KMS-11 (cell line): ENCODE results near the gene KCNK18.

ENCODE experiments used
- H2AFZ ChIP-seq: fragments of 200-600 bp; sonication (generic); 2 replicates; pipeline ENCODE4 v1.6.1; 2016; ENCODE audit warnings: antibody characterized with exemption, mixed run types, low read depth
- H3K27ac ChIP-seq: fragments of 200-600 bp; sonication (generic); 2 replicates; pipeline ENCODE4 v1.6.1; 2016; ENCODE audit warnings: mild to moderate bottlenecking, mixed run types
- H3K27me3 ChIP-seq: fragments of 200-600 bp; sonication (generic); 2 replicates; pipeline ENCODE4 v1.6.1; 2017; ENCODE audit warnings: mild to moderate bottlenecking, low read depth, mixed run types, moderate library complexity; ENCODE audit not compliant: insufficient read depth
- H3K36me3 ChIP-seq: fragments of 200-600 bp; sonication (generic); 2 replicates; pipeline ENCODE4 v1.6.1; 2017; ENCODE audit warnings: mild to moderate bottlenecking, mixed run types; ENCODE audit not compliant: insufficient read depth
- H3K4me1 ChIP-seq: fragments of 200-600 bp; sonication (generic); 2 replicates; pipeline ENCODE4 v1.6.1; 2016; ENCODE audit warnings: mild to moderate bottlenecking, low read depth, mixed run types; ENCODE audit not compliant: poor library complexity, severe bottlenecking
- H3K4me2 ChIP-seq: fragments of 200-600 bp; sonication (generic); 2 replicates; pipeline ENCODE4 v1.7.0; 2016; ENCODE audit warnings: mild to moderate bottlenecking, mixed run types
- H3K4me3 ChIP-seq: fragments of 200-600 bp; sonication (generic); IDR thresholded peaks from 2 replicates; pipeline ENCODE4 v1.6.1; 2017; ENCODE audit warnings: low read depth, low read length, mixed read lengths; ENCODE audit not compliant: insufficient read depth
- H3K79me2 ChIP-seq: fragments of 200-600 bp; sonication (generic); 2 replicates; pipeline ENCODE4 v1.6.1; 2016; ENCODE audit warnings: low read depth, mixed run types; ENCODE audit not compliant: insufficient read depth
- H3K9ac ChIP-seq: fragments of 200-600 bp; sonication (generic); 2 replicates; pipeline ENCODE4 v1.6.1; 2016; ENCODE audit warnings: mild to moderate bottlenecking, mixed run types
- H4K20me1 ChIP-seq: fragments of 200-600 bp; sonication (generic); 2 replicates; pipeline ENCODE4 v1.6.1; 2016; ENCODE audit warnings: mild to moderate bottlenecking, mixed run types; ENCODE audit not compliant: insufficient read depth
- TF ChIP-seq, protein P1 (sequence below): fragments of 200-600 bp; sonication (generic); conservative IDR thresholded peaks from 2 replicates; pipeline ENCODE4 v1.6.1; 2017; ENCODE audit warnings: low read depth, mild to moderate bottlenecking, antibody characterized with exemption, low read length, moderate library complexity, mixed read lengths

Gene KCNK18

DNA sequence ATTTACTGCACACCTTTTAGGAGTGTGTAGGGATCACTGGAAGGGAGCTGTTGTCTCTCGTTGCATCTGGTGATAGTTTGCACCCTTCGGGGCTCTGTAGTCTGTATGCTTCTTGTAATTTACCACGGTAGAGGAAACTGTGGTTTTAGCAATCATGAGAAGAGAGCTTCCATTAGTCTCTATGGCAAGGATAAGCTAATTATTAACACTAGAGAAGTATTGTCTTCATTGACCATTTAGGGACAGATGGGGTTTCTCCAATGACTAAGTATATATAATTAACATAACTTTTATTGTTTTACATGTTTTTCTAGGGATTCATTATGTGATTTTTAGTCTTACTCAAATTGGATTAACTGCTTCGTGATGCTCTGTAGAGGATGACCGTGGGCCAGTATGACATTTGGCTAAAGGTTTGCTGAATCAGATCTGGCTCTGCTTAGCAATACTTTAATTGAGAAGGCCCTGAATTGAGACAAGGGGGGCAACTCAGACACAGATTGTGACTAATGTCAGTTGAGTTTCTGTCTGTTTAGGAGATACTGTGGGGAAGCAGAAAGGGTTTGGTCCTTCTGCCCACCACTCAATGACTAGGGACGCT lies 52.3 kb downstream of the KCNK18 start:
- no peaks in the 10 kb centered on the region for H3K4me1 ChIP-seq
- no peak overlapping the region for H3K4me3 ChIP-seq
- H2AFZ ChIP-seq, result no peak overlapping the region
- H4K20me1 ChIP-seq, result no peaks in the 10 kb centered on the region
- H3K9ac ChIP-seq, result no peak overlapping the region
- H3K27me3 ChIP-seq, result no peaks in the 10 kb centered on the region
- no peak overlapping the region for H3K27ac ChIP-seq
- no peaks in the 10 kb centered on the region for H3K79me2 ChIP-seq
- H3K4me2 ChIP-seq, result no peak overlapping the region
- no peaks in the 10 kb centered on the region for H3K36me3 ChIP-seq
- TF ChIP-seq, protein P1, sequence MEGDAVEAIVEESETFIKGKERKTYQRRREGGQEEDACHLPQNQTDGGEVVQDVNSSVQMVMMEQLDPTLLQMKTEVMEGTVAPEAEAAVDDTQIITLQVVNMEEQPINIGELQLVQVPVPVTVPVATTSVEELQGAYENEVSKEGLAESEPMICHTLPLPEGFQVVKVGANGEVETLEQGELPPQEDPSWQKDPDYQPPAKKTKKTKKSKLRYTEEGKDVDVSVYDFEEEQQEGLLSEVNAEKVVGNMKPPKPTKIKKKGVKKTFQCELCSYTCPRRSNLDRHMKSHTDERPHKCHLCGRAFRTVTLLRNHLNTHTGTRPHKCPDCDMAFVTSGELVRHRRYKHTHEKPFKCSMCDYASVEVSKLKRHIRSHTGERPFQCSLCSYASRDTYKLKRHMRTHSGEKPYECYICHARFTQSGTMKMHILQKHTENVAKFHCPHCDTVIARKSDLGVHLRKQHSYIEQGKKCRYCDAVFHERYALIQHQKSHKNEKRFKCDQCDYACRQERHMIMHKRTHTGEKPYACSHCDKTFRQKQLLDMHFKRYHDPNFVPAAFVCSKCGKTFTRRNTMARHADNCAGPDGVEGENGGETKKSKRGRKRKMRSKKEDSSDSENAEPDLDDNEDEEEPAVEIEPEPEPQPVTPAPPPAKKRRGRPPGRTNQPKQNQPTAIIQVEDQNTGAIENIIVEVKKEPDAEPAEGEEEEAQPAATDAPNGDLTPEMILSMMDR, result no peak

GRCh38 chr10:117250411-117250810 lies 53.1 kb downstream of the KCNK18 start:
- no peaks in the 10 kb centered on the region for H3K36me3 ChIP-seq
- H3K27ac ChIP-seq, result no peak overlapping the region
- no peak overlapping the region for H3K4me3 ChIP-seq
- no peaks in the 10 kb centered on the region for H4K20me1 ChIP-seq
- H3K4me1 ChIP-seq, result no peaks in the 10 kb centered on the region
- H3K4me2 ChIP-seq, result no peak overlapping the region
- H3K79me2 ChIP-seq, result no peaks in the 10 kb centered on the region
- H3K27me3 ChIP-seq, result no peaks in the 10 kb centered on the region
- TF ChIP-seq, protein P1, result no peak
- no peak overlapping the region for H2AFZ ChIP-seq
- no peak overlapping the region for H3K9ac ChIP-seq

GRCh38 chr10:117253908-117254307 lies 56.6 kb downstream of the KCNK18 start:
- no peaks in the 10 kb centered on the region for H3K79me2 ChIP-seq
- no peak overlapping the region for H3K9ac ChIP-seq
- no peaks in the 10 kb centered on the region for H3K36me3 ChIP-seq
- no peaks in the 10 kb centered on the region for H4K20me1 ChIP-seq
- H3K4me1 ChIP-seq, result no peaks in the 10 kb centered on the region
- no peak overlapping the region for H3K27ac ChIP-seq
- H2AFZ ChIP-seq, result no peak overlapping the region
- TF ChIP-seq, protein P1, result no peak
- no peak overlapping the region for H3K4me3 ChIP-seq
- no peaks in the 10 kb centered on the region for H3K27me3 ChIP-seq
- no peak overlapping the region for H3K4me2 ChIP-seq

DNA sequence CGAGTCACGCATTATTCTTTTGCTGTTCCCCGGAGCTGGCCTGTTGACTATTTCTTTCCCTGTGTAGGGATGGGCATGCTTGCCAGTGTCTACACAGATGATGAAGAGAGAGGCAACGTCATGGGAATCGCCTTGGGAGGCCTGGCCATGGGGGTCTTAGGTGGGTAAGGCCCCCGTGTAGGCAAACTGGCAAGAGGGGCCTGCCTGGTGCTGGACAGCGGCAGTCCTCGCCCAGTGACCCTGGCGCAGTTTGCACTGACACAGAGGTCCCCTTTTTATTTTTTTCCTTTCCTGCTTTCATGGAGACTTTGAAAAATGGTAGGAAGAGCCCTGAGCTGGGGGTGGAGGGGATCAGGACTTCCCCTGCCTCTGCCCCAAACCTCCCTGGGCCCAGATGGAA lies 57.0 kb downstream of the KCNK18 start:
- H2AFZ ChIP-seq, result no peak overlapping the region
- H3K36me3 ChIP-seq, result no peaks in the 10 kb centered on the region
- H3K27ac ChIP-seq, result no peak overlapping the region
- H3K4me1 ChIP-seq, result no peaks in the 10 kb centered on the region
- no peak overlapping the region for H3K4me3 ChIP-seq
- H3K9ac ChIP-seq, result no peak overlapping the region
- no peaks in the 10 kb centered on the region for H4K20me1 ChIP-seq
- H3K27me3 ChIP-seq, result no peaks in the 10 kb centered on the region
- H3K79me2 ChIP-seq, result no peaks in the 10 kb centered on the region
- no peak overlapping the region for H3K4me2 ChIP-seq
- TF ChIP-seq, protein P1, result no peak
